GM19099 (cell line): ENCODE data around the gene KAZN.

Source experiments
- POLR2A ChIP-seq: IDR thresholded peaks from 3 replicates; pipeline ENCODE4 v1.6.1; 2011; ENCODE audit warnings: low read depth; ENCODE audit not compliant: insufficient read length; ENCODE audit errors: extremely low read depth

The KAZN gene

DNA sequence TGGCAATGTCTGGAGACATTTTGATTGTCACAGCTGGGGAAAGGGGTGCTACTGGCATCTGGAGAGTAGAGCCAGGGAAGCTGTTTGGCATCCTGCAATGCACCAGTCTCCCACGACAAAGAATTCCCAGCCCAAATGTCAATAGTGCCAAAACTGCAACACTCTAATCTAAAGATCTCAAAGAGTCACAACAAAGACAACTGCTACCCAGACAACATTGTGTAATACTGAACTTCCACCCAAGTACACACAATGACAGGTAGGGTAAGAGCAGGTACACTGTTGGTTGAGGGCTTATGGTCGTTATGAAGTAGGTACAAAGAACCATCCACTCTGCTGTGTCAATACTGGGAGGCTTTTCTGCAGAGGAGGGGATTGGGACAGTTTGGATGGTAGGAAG is 546.8 kb downstream of the KAZN start:
- TF ChIP-seq POLR2A, result no peak

DNA sequence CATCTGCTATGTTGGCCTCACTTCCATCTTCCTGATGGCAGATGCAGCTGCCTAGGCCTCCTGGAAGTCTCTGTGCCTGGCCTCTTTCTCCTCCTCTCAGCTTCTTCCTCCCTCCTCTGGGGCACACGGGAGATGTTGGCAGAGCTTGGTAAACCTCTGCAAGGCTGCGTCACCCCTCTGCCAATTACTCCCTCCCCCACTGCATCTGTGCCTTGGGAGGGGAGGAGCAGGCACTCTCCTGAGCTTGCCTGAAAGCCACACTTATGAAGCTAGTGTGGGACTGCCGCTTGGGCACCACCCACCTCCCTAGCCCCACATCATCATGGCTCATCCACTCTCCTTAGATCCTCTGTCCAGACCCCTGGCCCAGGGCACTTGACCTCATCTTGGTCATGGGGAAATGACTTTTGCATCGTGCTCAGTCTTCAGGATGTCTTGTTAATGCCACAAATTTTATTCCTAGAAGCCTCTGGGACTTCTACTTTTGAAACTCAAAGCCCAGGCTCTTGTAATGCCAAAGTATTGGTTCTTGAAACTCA is 547.7 kb downstream of the KAZN start:
- TF ChIP-seq POLR2A, result no peak

DNA sequence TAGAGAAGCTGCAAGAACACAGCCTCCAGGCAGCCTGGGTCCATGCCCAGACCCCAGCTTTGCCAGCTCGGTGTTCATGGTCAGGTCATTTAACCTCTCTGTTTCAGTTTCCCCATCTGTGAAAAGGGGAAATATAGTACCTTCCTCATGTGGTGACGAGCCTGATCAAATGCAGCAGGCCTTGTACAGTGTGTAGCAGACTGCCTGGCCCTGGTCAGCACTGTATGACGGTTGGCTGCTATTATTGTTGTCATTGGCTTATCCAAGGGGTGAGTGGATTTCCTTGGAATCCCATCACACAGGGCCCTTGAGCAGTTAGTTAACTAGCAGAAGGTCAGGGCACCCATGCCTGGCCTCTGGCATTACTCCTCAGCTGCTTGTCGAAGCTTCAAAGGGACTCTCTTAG is 548.5 kb downstream of the KAZN start:
- TF ChIP-seq POLR2A, result no peak

DNA sequence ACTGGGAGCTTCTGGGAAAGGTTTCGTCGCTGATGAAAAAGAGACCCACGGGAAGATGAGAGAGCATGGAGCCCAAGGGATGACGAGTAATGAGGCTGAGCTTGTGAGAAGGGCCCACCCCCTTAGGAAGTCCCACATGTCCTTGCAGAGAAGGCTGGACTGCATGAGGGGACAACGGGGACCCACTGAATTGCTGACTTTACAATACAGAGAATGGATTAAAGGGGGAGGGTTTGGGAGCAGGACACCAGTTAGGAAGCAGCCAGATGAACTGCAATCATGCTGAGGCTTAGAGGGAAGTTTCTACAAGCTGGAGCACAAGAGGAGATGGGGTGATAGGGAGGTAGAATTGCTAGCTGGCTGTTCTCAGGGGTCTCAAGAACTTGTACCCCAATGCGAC is 549.5 kb downstream of the KAZN start:
- no peak for TF ChIP-seq POLR2A

DNA sequence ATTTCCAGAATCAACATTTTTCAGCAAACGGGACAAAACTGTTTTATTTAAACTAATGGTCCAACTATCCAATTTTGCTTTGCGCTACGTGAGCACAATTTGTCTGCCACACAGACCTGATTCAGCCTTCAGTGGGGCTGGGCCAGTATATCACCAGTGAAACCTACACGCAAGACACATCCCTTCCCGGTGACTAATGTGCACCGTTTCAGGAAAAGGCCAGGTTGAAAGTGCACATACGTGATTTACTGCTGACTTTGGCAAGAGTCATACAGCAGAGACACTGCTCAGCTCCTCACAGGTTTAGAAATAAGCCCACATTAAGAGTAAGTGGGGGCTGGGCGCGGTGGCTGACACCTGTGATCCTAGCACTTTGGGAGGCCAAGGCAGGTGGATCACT is 550.0 kb downstream of the KAZN start:
- no peak for TF ChIP-seq POLR2A

DNA sequence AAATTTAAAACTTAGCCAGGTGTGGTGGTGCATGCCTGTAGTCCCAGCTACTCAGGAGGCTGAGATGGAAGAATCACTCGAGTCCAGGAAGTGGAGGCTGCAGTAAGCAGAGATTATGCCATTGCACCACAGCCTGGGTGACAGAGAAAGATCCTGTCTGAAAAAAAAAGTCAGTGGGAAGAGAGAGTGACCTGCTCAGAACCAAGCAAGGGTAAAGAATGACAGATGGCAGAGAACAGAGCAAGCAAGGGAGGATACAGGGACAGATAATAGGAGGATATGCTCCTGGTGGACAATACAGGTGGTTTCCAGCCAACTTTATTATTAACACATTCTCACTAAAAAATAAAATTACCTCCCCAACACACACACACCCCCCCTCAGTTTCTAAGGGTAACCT is 550.5 kb downstream of the KAZN start:
- no peak for TF ChIP-seq POLR2A

DNA sequence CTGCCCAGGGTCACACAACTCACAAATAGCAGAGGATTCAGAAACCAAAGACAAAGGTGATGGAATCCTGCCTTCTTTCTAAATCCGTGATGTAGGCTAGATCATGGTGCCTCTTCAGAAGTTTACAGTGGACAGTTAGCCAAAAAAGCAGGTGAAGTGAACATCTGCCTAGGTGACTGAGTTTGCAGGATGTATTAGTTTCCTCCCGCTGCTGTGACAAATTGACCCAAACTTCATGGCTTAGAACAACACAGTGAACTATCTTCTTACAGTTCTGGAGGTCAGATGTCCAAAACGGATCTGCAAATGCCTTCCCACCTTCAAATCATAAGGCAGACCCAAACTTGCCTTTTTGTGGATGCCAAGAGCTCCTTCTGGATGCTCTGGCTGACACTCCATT is 551.9 kb downstream of the KAZN start:
- no peak for TF ChIP-seq POLR2A

DNA sequence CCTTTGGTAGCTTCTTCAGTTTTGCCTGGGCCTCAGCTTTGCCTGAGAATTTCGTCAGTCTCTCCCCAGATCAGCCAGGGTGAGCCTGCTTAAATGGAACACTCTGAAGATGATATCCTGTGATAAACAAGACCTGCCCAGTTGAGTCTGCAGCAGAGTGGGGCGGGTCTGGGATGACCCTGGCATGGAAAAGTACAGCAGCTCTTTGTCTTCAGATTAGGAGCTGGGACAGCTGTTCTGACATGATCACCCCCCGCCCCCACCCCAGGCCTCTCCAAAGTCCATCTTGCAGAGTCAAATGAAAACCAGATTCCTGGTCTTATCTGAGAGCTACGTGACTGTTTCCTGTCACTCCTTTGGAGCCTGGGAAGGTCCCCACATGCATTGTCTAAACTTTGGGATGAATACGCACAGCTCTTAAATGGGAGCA is 552.9 kb downstream of the KAZN start:
- TF ChIP-seq POLR2A, result no peak

DNA sequence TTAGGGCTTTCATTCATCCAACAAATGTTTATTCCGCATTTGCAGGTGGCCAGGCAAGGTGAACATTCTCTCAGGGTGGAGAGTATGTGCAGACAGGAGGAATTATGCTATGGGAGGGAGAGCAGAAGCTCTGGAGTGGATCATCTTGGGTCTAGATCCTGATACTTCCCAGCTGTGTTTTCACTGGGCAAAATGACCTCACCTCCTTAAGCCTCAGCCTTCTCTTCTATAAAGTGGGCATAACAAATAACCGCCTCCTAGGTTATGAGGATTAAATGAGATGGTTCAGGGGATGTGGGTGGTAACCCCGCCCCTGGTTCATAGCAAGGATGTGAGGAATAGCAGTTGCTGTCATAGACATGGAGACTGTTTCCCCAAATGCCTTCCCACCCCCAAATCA is 553.4 kb downstream of the KAZN start:
- no peak for TF ChIP-seq POLR2A

DNA sequence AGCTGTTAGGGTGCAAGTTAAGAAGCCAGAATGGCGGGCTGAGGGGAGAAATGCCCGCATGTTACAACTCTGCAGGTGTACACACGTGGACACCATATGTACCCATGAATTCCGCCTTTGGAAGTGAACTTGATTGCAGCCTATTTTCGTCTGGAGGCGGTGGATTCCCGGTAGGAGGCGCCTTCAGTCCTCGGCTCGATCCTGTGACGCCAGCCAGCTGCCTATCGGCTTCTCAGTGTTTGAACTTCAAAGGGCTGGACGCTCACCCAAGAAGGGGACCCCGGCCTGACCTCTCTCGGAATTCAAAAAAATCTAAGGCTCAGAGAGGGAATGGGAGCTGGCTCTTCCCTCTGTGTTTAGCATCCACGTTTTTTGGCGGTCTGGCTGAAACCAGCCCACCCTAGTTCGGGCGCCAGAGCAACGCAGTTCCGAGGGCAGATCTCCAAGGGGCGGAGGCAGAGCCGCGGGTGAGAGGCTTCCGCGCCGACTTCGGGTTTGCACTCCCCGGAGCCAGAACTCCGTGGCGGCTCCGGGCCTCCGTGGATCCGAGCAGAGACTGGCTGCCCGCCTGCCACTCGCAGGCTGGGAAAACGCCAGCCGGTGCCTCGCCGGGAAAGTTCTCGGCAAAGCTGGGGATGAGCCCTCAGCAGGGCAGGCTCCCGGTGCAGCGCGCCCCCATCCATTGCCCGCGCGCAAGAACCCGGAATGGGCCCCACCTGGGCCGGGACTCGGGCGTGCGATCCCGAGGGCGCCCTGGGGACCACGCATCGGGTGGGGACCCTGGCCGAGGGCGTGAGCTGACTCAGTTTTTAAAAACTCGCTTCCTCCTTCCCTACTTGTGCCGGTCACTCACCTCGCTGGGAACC is 554.1 kb downstream of the KAZN start:
- no peak for TF ChIP-seq POLR2A

DNA sequence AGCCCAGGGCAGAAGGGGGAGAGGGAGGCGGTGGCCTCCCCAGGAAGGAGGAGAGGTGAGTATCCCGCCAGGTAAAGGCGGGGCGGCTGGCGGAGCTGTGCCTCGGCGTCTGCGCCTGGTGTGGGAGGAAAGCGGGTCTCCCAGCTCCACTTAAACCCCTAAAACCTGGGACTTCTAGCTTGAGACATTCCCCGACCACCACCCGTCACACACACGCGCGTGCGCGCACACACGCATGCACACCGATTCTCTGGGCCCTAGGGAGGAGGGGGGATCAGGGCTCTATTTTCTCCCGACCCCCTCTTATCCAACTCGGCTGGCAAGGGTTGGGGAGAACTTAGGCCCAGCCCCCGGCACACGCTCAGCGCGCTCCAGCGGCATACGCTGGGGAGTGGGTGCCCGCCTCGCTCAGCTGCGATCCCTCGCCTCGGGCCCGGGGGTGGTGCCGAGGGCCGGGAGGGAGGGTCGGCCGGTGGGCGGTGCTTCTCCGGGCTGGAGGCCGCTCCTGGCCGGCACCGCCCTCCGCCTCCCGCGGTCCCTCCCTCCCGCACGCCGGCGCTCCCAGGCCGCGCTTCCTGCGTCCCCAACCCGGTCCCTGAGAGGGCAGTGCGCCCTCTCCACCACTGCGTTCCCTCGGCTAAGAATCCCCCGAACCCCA is 554.8 kb downstream of the KAZN start, which contains the start of gene TMEM51:
TMEM51 (plus strand) TSS at position 564 of the 658 bp plus-strand sequence. CDS start 61,341 bp downstream, outside the sequence.
- TF ChIP-seq POLR2A, result no peak

DNA sequence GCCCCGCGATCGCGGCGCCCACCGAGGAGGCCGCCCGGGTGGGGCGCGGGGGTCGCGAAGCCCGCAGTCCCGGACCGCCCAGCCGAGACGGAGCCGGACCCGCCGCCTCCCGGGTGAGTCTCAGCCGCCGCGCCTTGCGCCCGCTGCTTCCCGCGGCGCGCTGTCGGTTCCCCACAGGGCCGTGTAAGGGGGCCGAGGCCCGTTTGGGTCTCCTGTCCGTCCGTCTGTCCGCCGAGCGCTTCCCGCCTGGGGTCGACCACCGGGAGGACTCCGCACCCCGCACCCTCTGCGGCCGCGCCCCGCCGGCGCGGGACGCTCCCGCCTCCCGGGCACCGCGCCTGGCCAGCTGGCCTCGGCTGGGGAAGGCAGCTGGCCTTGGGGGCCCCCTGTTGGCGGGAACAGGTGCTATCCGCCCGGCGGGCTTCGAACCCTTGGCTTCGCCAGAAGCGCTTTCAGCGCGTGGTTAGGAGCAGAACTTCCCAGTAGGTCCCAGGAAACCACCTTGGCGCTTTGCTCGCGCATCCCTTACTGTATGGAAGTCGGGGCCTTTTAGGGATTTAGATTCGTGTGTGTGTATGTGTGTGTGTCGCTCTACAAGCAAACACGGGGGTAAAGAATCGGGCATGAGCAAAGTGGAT is 555.5 kb downstream of the KAZN start:
- no peak for TF ChIP-seq POLR2A

DNA sequence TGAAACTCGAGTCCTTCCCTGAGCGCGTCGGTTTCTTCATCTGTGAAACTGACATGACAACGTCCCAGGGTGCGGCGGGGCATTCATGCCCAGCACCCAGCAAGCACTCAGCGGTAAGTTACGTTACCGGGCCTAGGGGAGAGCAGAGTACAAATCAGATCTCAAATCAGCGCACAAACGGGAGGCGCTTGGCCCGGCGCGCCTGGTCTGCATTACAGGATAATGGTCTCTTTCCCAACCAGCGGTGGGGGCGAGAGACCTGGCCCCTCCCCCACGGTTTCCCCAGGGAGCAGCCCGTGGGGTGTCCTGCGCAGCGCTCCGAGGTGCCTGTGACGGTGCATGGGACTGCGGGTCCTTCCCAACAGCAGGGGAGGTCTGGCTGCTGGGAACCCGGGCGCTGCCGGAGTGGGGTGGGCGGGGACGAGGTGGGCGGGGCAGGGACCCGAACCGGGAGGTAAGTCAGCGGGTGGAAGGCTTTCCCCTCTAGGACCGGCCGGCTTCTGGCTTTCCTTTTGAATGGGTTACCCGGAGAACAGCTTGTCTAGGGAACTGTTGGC is 556.1 kb downstream of the KAZN start:
- TF ChIP-seq POLR2A, result no peak

DNA sequence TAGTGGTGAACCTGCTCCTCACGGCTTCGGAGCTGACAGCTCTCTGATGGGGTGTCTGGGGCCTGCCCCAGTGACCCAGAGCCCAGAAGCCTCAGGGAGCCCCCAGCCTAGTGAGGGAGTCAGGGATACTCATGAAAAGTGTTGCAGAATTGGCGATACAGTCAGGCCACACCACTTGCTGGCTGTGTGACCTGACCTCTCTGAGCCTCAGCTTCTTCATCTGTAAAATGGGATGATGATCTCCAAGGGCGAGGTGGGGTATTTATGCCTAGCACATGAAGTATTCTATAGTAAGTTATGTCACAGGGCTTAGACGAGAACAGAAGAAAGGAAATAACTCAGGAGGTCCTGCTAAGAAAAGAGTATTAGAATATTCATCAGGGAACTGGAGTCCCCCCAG is 556.7 kb downstream of the KAZN start:
- TF ChIP-seq POLR2A, result no peak
